Endothelial cell of umbilical vein (primary cell): ENCODE measurements around the gene UCKL1. TPM values are rescaled to one million over a fixed set of nuclear protein-coding genes. Genes with fewer than 3 reads are reported as not detected.

Source experiments
- BruUV-seq: library from RNA; stranded (reverse); fragments of 400-500 nt; replicated peaks from 2 replicates; lab custom pipeline; 2021; lab: Mats Ljungman, UMichigan
- CTCF ChIA-PET: fragments of 300-600, 350-600 bp; sonication (Branson Sonifier 250); formaldehyde crosslinking; loops from one replicate; lab custom pipeline; 2021; ENCODE audit warnings: antibody characterized with exemption, inconsistent platforms; lab: Charles Lee
- POLR2A ChIA-PET: fragments of 300-600, 350-600 bp; sonication (Branson Sonifier 250); formaldehyde crosslinking; loops from one replicate; lab custom pipeline; 2021; ENCODE audit warnings: antibody characterized with exemption, inconsistent platforms; lab: Charles Lee
- DNase-seq: peaks from one replicate; pipeline ENCODE4 v3.0.0-alpha.2; 2011; ENCODE audit warnings: low read depth, low spot score
- FAIRE-seq: peaks from 2 replicates; lab custom pipeline; 2011; peaks lifted over from hg19 to GRCh38; lab: Jason Lieb, UNC
- H2AFZ ChIP-seq: 2 replicates; pipeline ENCODE4 v1.6.0; 2012; ENCODE audit warnings: low read depth, low read length, control low read depth, inconsistent platforms
- H3K27ac ChIP-seq: 2 replicates; pipeline ENCODE4 v1.5.1; 2011; ENCODE audit warnings: low read depth, mild to moderate bottlenecking, control low read depth, low read length, moderate library complexity; ENCODE audit not compliant: insufficient read depth
- H3K27me3 ChIP-seq, 2 experiments: 2 replicates each; pipeline versions ENCODE4 v1.6.0 to v1.6.1; 2011; ENCODE audit warnings: low read length in 2 of 2, mixed read lengths in 1 of 2; ENCODE audit not compliant: control insufficient read depth in 2 of 2, insufficient read depth in 2 of 2
- H3K36me3 ChIP-seq, 2 experiments: 2 replicates in 1 of 2; 3 replicates in 1 of 2; pipeline ENCODE4 v1.5.1; 2011; ENCODE audit warnings: low read length in 2 of 2, mild to moderate bottlenecking in 1 of 2, moderate library complexity in 1 of 2; ENCODE audit not compliant: control insufficient read depth in 2 of 2, insufficient read depth in 2 of 2; ENCODE audit errors: extremely low read depth in 1 of 2
- H3K4me1 ChIP-seq: 3 replicates; pipeline ENCODE4 v1.5.1; 2011; ENCODE audit warnings: mild to moderate bottlenecking, low read length; ENCODE audit not compliant: control insufficient read depth, insufficient read depth; ENCODE audit errors: extremely low read depth
- H3K4me2 ChIP-seq: 2 replicates; pipeline ENCODE4 v1.6.1; 2011; ENCODE audit warnings: low read length, control low read depth, mixed read lengths; ENCODE audit not compliant: insufficient read depth
- H3K4me3 ChIP-seq, 3 experiments: fragments of 200-600 bp in 1 of 3; sonication (generic), shearing (Covaris generic) in 1 of 3; replicated peaks in 1 of 3; 2 replicates each; pipeline ENCODE4 v1.5.1; 2011 to 2016; ENCODE audit warnings: control low read depth in 3 of 3, low read length in 3 of 3, mild to moderate bottlenecking in 2 of 3, inconsistent platforms in 1 of 3, low read depth in 1 of 3, moderate library complexity in 1 of 3; ENCODE audit not compliant: insufficient read depth in 1 of 3
- H3K79me2 ChIP-seq: 2 replicates; pipeline ENCODE4 v1.6.0; 2012; ENCODE audit warnings: low read length, inconsistent platforms; ENCODE audit not compliant: control insufficient read depth, insufficient read depth
- H3K9ac ChIP-seq: replicated peaks from 2 replicates; pipeline ENCODE3; 2011; ENCODE audit warnings: low read length, control low read depth; ENCODE audit not compliant: insufficient read depth; ENCODE audit errors: extremely low read depth
- H3K9me1 ChIP-seq: replicated peaks from 3 replicates; pipeline ENCODE4 v1.6.0; 2011; ENCODE audit warnings: mild to moderate bottlenecking, low read length; ENCODE audit not compliant: control insufficient read depth, insufficient read depth; ENCODE audit errors: extremely low read depth
- H3K9me3 ChIP-seq: replicated peaks from 2 replicates; pipeline ENCODE4 v1.5.1; 2012; ENCODE audit warnings: low read length, inconsistent platforms; ENCODE audit not compliant: control insufficient read depth, insufficient read depth
- H4K20me1 ChIP-seq: replicated peaks from 2 replicates; pipeline ENCODE3; 2011; ENCODE audit warnings: mild to moderate bottlenecking, low read length; ENCODE audit not compliant: control insufficient read depth, insufficient read depth; ENCODE audit errors: extremely low read depth
- CTCF ChIP-seq, 2 donors: IDR thresholded peaks; 1 replicate in 1 of 2; 2 replicates in 1 of 2; pipeline ENCODE4 v1.5.1; 2011; ENCODE audit warnings: low read length in 2 of 2, mild to moderate bottlenecking in 2 of 2, moderate library complexity in 2 of 2, control low read depth in 1 of 2, inconsistent platforms in 1 of 2, low read depth in 1 of 2; ENCODE audit not compliant: insufficient read depth in 1 of 2; ENCODE audit errors: extremely low read depth in 1 of 2
- EZH2 ChIP-seq: IDR thresholded peaks from 2 replicates; pipeline ENCODE4 v1.6.1; 2012; ENCODE audit warnings: borderline replicate concordance, low read depth, mild to moderate bottlenecking, moderate library complexity, low read length, inconsistent platforms; ENCODE audit not compliant: severe bottlenecking
- FOS ChIP-seq: IDR thresholded peaks from 2 replicates; pipeline ENCODE4 v1.6.1; 2011; ENCODE audit warnings: mild to moderate bottlenecking, low read length, moderate library complexity, borderline replicate concordance; ENCODE audit not compliant: insufficient read depth
- GATA2 ChIP-seq: IDR thresholded peaks from 2 replicates; pipeline ENCODE4 v1.7.0; 2011; ENCODE audit warnings: low read depth, mild to moderate bottlenecking, moderate library complexity, mixed read lengths, low read length; ENCODE audit not compliant: insufficient read length, insufficient read depth
- JUN ChIP-seq: IDR thresholded peaks from 2 replicates; pipeline ENCODE4 v1.6.1; 2011; ENCODE audit warnings: borderline replicate concordance, low read depth; ENCODE audit not compliant: insufficient read length, insufficient read depth
- MYC ChIP-seq: IDR thresholded peaks from one replicate; pipeline ENCODE4 v1.6.1; 2011; ENCODE audit warnings: mild to moderate bottlenecking, low read depth, low read length
- POLR2A ChIP-seq: IDR thresholded peaks from 2 replicates; pipeline ENCODE4 v1.6.1; 2012; ENCODE audit warnings: low read depth, mild to moderate bottlenecking, control low read depth, low read length
- POLR2AphosphoS5 ChIP-seq: IDR thresholded peaks from 2 replicates; pipeline ENCODE4 v1.6.1; 2012; ENCODE audit warnings: low read depth, mild to moderate bottlenecking, control low read depth, low read length, moderate library complexity; ENCODE audit not compliant: insufficient read depth
- dilution Hi-C: fragments of 300-500 bp; cut with MboI; formaldehyde crosslinking; loops from one replicate; pipeline ENCODE4 v1.15.0; 2019; ENCODE audit warnings: low sequenced_read_pairs; ENCODE audit not compliant: extremely low pct_ligation_motif_present
- intact Hi-C: fragments of 100-400 bp; cut with micrococcal nuclease; formaldehyde crosslinking; loops from one replicate; pipeline ENCODE4 v1.10.0; 2022
- polyA plus RNA-seq, 4 experiments: library from polyadenylated mRNA; depleted of rRNA in 3 of 4; stranded (reverse) in 3 of 4; unstranded in 1 of 4; fragments of >200 nt; gene quantifications; 2 replicates each; pipeline versions ENCODE4 v1.2.1 to v1.2.3, GENCODE V29; 2011 to 2012; ENCODE audit warnings: missing spikeins in 1 of 4
- total RNA-seq: library from RNA; stranded (reverse); gene quantifications from 2 replicates; pipeline ENCODE4 v1.2.3, GENCODE V29; 2021
- TF ChIP-seq, protein P1 (sequence below): IDR thresholded peaks from 2 replicates; pipeline ENCODE4 v1.6.1; 2011; ENCODE audit not compliant: insufficient read depth, insufficient read length

The UCKL1 gene
- total and polyA plus RNA-seq, 2 donors (not counting 3 experiments of a cell fraction or from before 2014, with no cell fraction given), result 51.1 to 78.8 TPM

- no peak for TF ChIP-seq JUN
- no peak for TF ChIP-seq EZH2
- TF ChIP-seq POLR2AphosphoS5, result no peak
- TF ChIP-seq GATA2, result no peak
- no peak for TF ChIP-seq FOS
- no peak for TF ChIP-seq CTCF (IDR thresholded peaks at IDR 0.05; ENCODE audit: extremely low read depth in 1 of 2, insufficient read depth in 1 of 2, low read depth in 1 of 2, low read length in 2 of 2)
- TF ChIP-seq, protein P1, sequence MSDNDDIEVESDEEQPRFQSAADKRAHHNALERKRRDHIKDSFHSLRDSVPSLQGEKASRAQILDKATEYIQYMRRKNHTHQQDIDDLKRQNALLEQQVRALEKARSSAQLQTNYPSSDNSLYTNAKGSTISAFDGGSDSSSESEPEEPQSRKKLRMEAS, result no peak
- no peak for TF ChIP-seq MYC
- TF ChIP-seq POLR2A, result no peak
- Histone ChIP-seq H3K4me3 (no peak overlapping the region), H2AFZ (no peak overlapping the region), H3K4me2 (no peak overlapping the region), H3K4me1 (peaks cover 14% of the 10 kb centered on the region), H3K9me3 (no peaks in the 10 kb centered on the region), H3K27ac (no peak overlapping the region), H3K27me3 (no peaks in the 10 kb centered on the region), H3K9me1 (no peaks in the 10 kb centered on the region), H4K20me1 (peaks cover 6% of the 10 kb centered on the region), H3K79me2 (peaks cover 22% of the 10 kb centered on the region), H3K36me3 (peaks cover 13 to 37% of the 10 kb centered on the region in 2 experiments), H3K9ac (no peak overlapping the region)
- BruUV-seq, result no TSS peak
- intact Hi-C loops, result loop anchor here (10.0 kb wide), 1 partner anchor 162 kb away; no protein-coding TSS in a partner anchor
- dilution Hi-C loops, result no loop called here
- ChIA-PET POLR2A (interaction anchor here (0.7 kb wide), 1 partner anchor 910 kb away, joined by 10 read pairs; no protein-coding TSS in a partner anchor), CTCF (no interaction called here)
- DNase-seq (no peak), FAIRE-seq (no peak)
Measured at GRCh38 chr20:63892402-63892801, 63.8 kb downstream of the UCKL1 start.
